Renal cortical epithelial cell (primary cell): ENCODE data around the gene LRP1. TPM values are rescaled to one million over a fixed set of nuclear protein-coding genes. Genes with fewer than 3 reads are reported as not detected.

Experiments used
- DNase-seq: peaks from one replicate; pipeline ENCODE4 v3.0.0-alpha.2; 2011; ENCODE audit warnings: low read depth
- total RNA-seq: library from RNA; depleted of rRNA; stranded (reverse); fragments of >200 nt; gene quantifications from 2 replicates; pipeline ENCODE4 v1.2.3, GENCODE V29; 2014

Gene LRP1
- total RNA-seq, 1 donor from 2014 or later, result 157 TPM

DNA sequence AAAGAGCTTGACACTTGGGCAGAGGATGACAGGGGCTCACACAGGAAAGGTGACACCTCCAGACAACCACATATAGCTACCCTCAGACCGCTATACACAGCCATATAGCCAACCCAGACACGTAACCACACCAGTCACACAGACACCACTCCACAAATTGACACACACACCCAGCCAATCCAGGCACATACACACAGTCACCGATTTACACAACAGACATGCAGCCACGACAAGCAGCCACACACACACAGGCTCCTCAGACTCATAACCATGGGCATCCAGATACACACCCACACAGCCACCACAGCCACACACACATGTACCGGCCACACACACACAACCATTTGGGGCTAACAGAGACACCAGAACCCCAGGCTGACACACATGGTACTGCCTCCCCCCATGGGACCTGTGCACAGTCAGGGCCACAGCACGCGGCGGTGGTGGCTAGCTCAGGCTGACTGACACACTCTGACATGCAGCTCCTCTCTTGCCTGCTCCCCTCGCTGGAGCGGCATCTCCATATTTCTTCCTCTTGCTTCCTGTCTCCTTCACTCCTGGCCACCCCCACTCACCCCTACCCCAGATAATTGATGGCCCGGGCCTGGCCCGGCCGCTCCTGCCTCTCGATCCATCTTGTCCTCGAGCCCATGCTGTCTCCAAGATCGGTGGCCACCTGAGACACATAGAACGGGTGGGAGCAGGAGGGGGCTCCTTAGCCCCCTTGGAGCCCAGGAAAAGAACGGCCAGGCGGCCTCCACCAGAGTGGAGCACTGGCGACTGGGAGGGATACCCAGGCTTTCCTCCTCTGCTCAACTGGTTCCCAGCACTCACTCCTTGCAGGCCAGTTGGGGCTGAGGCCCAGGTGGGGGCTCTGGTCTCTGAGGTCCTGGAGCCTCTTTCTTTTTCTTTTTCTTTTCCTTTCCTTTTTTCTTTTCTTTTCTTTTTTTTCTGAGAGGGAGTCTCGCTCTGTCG is 95.2 kb downstream of the LRP1 start:
- DNase-seq, result no peak

- no peak for DNase-seq
Observed at GRCh38 chr12:57224278-57224972, 96.1 kb downstream of the LRP1 start.

DNA sequence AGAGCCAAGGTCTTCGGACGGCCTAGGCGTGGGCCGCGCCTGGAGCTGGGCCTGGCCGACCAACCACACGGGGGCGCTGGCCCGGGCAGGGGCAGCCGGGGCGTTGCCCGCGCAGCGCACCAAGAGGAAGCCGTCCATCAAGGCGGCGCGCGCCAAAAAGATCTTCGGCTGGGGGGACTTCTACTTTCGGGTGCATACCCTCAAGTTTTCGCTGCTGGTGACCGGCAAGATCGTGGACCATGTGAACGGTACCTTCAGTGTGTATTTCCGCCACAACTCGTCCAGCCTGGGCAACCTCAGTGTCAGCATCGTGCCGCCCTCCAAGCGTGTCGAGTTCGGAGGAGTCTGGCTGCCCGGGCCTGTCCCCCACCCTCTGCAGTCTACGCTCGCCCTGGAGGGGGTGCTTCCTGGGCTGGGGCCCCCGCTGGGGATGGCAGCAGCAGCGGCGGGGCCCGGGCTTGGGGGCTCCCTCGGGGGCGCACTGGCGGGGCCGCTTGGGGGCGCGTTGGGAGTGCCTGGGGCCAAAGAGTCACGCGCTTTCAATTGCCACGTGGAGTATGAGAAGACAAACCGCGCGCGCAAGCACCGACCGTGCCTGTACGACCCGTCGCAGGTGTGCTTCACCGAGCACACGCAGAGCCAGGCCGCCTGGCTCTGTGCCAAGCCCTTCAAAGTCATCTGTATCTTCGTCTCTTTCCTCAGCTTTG is 96.8 kb downstream of the LRP1 start:
- DNase-seq, result no peak

DNA sequence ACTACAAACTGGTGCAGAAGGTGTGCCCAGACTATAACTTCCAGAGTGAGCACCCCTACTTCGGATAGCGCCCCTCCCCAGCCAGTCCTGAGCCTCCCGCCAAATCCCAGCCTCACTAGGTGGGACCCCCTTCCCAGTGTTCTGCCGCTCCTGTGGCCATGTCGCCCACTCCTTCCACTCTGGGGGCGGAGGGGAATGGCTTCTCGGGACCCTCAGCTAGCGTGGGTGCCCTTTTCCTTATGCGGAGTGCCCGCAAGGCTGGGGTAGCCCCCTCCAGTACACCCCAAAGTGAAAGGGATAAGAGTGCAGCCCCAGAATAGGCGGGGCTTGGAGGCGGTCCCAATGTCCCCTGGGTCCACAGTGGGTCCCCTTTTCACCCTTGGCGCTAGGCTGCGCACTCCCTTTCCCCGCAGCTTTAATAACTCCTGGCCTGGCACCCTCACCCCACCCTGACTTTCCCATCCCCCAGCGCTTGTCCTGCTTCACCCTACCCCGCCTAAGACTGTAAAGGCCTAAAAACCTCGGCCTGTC is 97.5 kb downstream of the LRP1 start:
- DNase-seq, result no peak

- DNase-seq, result no peak
Observed at GRCh38 chr12:57226588-57227314, 98.5 kb downstream of the LRP1 start.

DNA sequence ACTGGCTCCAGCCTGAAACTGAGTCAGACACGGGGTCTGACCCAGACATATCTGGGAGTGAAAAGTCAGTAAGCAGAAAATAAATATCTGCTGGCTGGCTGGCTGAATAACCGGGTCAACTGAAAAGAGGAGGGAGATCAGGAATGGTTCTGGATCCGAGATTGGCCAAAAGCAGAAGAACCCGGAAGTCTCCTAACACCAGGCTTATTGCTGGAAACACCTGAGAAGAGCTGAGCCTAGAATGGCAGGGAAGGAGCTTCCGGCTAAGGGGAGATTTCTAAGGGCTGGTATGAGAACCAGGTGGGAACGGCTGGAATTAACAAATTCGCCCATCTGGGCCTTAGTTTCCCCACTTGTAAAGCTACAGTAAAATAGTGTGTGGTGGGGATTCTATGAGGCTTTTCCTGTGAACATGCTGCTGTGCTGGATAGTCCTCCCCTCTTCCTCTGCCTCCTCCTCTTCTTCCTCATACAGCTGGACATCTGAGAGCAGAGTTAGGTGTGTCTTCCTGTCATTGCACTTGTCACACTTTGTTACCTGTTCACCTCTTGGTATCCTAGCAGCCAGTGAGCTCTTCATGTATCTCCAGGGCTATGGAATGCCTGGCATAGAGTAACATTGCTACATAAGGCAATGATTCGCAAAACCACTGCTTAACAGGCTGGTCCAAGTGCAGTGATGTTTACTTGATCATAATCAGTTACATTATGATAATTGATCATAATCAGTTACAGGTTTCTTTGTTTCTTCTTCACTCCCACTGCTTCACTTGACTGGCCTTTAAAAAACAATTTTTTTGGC is 99.2 kb downstream of the LRP1 start:
- DNase-seq, result peak; percentile 42

- no peak for DNase-seq
Observed at GRCh38 chr12:57229046-57229633, 100.9 kb downstream of the LRP1 start.

DNA sequence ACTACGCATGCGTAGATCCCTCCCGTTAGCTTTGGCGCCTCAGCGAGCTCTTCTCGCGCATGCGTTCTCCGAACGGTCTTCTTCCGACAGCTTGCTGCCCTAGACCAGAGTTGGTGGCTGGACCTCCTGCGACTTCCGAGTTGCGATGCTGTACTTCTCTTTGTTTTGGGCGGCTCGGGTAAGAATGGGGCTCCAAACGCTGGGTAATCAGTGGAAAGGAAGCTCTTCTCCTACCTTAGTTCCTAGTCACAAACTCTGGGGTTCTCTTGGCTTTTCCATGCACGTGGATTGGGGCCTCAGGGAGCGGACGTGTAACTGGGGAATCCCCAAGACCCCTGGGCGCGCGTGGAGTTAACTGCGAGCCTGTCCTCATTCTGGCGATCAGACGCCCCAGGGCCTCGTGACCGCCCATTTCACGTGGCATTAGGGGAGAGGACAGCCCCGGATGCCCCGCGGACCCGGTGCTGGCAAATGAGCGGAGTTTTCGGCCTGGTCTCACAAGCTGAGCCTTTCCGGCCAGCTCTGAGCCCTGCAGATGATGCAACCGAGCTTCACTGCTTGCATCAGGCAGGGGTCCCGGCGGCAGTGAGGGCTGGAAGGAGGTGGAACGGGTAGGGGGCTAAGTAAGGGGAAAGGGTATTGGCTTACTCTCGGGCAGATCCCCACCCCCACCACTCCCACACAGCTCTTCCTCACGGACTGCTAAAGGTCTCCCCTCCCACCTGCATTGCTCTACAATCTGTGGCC is 101.5 kb downstream of the LRP1 start, which contains the start of gene SHMT2:
SHMT2 (plus strand) TSS at position 78 of the 747 bp plus-strand sequence; CDS start at position 146, 68 bp downstream.
- peak; percentile 94 for DNase-seq

GRCh38 chr12:57230381-57231155 is 102.3 kb downstream of the LRP1 start:
- DNase-seq, result no peak

DNA sequence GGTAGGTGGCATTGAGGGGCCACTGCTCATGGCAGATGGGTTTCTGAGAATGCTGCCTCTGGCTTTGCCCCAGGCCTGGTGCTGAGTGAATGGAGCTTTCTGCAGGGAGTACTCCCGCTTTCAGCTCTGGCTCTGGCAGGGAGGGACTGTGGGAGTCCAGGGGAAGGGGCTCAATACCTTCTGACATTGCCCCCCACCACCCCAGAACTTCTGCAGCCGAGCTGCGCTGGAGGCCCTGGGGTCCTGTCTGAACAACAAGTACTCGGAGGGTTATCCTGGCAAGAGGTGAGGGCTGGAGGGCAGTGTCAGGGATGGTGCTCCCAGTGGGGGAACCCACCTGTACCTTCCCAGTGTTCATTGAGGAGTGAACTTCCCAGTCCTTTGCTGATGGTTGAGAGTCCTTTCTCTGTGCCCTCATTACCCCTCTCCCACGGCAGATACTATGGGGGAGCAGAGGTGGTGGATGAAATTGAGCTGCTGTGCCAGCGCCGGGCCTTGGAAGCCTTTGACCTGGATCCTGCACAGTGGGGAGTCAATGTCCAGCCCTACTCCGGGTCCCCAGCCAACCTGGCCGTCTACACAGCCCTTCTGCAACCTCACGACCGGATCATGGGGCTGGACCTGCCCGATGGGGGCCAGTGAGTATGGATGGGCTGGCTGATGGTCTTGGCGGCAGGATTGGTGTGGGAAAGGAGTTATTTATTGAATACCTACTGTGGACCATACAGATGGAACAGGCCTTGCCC is 103.2 kb downstream of the LRP1 start:
- DNase-seq, result no peak

DNA sequence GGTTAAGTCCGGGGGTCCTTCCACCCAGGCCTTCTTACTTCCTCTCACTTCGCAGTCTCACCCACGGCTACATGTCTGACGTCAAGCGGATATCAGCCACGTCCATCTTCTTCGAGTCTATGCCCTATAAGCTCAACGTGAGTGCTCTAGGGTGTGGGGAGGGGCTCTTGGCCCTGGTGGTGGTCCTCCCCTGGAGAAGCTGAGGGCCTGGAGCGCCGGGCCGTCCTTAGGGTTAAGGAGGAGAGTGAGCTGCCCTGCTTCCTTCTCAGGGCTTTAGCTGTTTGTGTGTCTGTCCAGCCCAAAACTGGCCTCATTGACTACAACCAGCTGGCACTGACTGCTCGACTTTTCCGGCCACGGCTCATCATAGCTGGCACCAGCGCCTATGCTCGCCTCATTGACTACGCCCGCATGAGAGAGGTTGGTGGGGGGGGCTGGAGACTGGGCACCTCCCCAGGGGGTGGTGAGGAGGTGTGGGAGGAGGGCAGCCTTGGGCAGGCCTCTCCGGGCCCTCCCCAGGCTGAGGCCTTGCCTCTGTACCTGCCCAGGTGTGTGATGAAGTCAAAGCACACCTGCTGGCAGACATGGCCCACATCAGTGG is 104.0 kb downstream of the LRP1 start:
- no peak for DNase-seq

DNA sequence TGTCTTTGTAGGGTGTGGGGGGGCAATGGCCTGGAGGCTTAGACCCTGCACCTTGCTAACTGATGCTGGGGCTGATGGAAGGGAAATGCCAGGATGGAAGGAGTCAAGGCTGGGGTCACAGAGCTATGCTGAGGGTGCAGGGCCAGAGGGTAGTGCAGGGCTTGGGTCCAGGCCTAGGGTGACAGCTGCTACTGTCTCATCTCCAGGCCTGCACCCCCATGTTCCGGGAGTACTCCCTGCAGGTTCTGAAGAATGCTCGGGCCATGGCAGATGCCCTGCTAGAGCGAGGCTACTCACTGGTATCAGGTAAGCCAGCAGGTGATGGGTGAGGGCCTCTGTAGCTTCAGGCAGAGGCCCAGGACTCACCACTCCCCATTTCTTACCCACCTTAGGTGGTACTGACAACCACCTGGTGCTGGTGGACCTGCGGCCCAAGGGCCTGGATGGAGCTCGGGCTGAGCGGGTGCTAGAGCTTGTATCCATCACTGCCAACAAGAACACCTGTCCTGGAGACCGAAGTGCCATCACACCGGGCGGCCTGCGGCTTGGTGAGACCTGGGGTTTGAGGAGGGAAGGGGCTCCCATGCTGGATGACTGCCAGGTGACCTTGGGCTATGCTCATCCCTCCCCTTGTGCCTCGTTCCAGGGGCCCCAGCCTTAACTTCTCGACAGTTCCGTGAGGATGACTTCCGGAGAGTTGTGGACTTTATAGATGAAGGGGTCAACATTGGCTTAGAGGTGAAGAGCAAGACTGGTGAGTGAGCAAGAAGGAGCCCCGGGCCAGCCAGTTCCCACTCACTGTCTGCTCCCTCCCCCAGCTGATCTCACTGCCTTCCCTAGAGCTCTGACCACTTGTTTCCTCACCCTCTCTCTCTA is 105.3 kb downstream of the LRP1 start:
- DNase-seq, result no peak

GRCh38 chr12:57234233-57234570 is 105.9 kb downstream of the LRP1 start:
- DNase-seq, result no peak

DNA sequence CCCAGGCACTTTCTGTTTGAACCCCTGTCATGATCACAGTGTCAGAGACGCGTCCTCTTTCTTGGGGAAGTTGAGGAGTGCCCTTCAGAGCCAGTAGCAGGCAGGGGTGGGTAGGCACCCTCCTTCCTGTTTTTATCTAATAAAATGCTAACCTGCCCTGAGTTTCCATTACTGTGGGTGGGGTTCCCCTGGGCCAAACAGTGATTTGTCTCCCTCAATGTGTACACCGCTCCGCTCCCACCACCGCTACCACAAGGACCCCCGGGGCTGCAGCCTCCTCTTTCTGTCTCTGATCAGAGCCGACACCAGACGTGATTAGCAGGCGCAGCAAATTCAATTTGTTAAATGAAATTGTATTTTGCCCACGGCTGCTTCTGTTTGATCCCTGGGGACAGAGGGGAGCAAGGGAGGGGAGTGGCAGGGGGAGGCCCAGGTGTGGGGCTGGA is 106.3 kb downstream of the LRP1 start:
- no peak for DNase-seq

DNA sequence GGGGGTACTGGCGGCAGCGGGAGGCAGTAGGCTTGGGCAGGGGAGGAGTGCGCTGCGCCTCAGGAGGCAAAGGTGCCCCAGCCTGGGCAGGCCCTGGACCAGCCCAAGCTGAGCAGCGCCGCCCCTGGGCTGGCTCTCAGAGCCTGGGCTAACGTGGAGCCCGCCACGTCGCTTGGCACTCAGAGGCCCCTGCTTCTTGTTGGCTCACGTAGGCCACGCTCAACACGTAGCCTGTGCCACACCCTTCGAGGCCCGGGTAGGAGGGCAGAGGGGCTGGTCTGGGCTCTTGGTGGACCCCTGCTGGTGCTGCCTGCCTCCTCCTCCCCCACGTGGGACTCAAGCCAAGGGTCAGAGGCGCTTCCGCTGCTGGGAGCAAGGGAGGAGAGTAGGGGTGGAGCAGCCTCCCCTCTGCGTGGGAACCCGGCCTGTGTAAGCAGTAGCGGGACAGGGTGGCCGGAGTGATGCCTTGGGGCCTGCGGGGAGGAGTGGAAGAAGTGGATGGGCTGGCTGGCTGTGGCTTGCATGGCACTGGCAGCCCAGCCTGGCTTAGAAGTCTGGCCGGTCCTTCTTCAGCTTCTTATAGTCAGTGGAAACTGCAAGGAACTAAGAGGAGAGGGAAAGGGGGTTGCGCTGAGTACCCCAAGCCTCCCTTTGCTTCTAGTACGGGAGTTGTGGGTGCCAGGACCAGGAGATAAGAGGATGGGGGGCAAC is 106.9 kb downstream of the LRP1 start:
- DNase-seq, result no peak

- DNase-seq, result no peak
Observed at GRCh38 chr12:57235728-57236131, 107.4 kb downstream of the LRP1 start.
